Caco-2 (cell line): ENCODE data around the gene TRIM43. TPM values are rescaled to one million over a fixed set of nuclear protein-coding genes. Genes with fewer than 3 reads are reported as not detected.
"Not testable (repeated sequence)": the region's sequence is repeated elsewhere in the genome, so short reads cannot be mapped to it uniquely, and the experiment has no call there.

ENCODE experiments used
- BruUV-seq: library from RNA; stranded (reverse); fragments of 400-500 nt; replicated peaks from 2 replicates; lab custom pipeline; 2021; lab: Mats Ljungman, UMichigan
- CTCF ChIA-PET: fragments of 300-600 bp; sonication (Branson Sonifier 250); formaldehyde crosslinking; loops from one replicate; lab custom pipeline; 2022; ENCODE audit warnings: antibody characterized with exemption; lab: Charles Lee
- POLR2A ChIA-PET: fragments of 300-600 bp; sonication (Branson Sonifier 250); formaldehyde crosslinking; loops from one replicate; lab custom pipeline; 2022; ENCODE audit warnings: antibody characterized with exemption; lab: Charles Lee
- DNase-seq, 2 experiments: peaks; one replicate each; pipeline versions ENCODE4 v3.0.0 to v3.0.0-alpha.2; 2020 to 2022
- H3K27me3 ChIP-seq: replicated peaks from 2 replicates; pipeline ENCODE4 v1.6.0; 2011; ENCODE audit warnings: low read length; ENCODE audit not compliant: control insufficient read depth, insufficient read depth
- H3K36me3 ChIP-seq: 2 replicates; pipeline ENCODE4 v1.5.1; 2011; ENCODE audit warnings: low read length; ENCODE audit not compliant: control insufficient read depth, insufficient read depth
- H3K4me1 ChIP-seq: fragments of 250-450 bp; sonication (Bioruptor Pico); 2 replicates; pipeline ENCODE4 v1.5.1; 2020; ENCODE audit warnings: mild to moderate bottlenecking
- H3K4me3 ChIP-seq: 2 replicates; pipeline ENCODE4 v1.5.1; 2011; ENCODE audit warnings: low read depth, mild to moderate bottlenecking, control low read depth, low read length
- H3K9me3 ChIP-seq: fragments of 250-450 bp; sonication (Bioruptor Pico); 2 replicates; pipeline ENCODE4 v1.5.1; 2020; ENCODE audit warnings: mild to moderate bottlenecking, moderate library complexity
- H3K27ac Mint-ChIP-seq: one replicate; pipeline ENCODE4 v1.8.0; 2022; ENCODE audit warnings: mixed read lengths; ENCODE audit not compliant: unreplicated experiment
- H3K27me3 Mint-ChIP-seq: one replicate; pipeline ENCODE4 v1.8.0; 2022; ENCODE audit warnings: mixed read lengths; ENCODE audit not compliant: insufficient read depth, unreplicated experiment
- H3K36me3 Mint-ChIP-seq: one replicate; pipeline ENCODE4 v1.8.0; 2022; ENCODE audit warnings: mild to moderate bottlenecking, mixed read lengths; ENCODE audit not compliant: insufficient read depth, unreplicated experiment
- H3K4me1 Mint-ChIP-seq: one replicate; pipeline ENCODE4 v1.8.0; 2022; ENCODE audit warnings: low read depth, mixed read lengths; ENCODE audit not compliant: unreplicated experiment
- H3K4me3 Mint-ChIP-seq: one replicate; pipeline ENCODE4 v1.8.0; 2022; ENCODE audit warnings: mild to moderate bottlenecking, moderate library complexity, mixed read lengths; ENCODE audit not compliant: unreplicated experiment
- H3K9me3 Mint-ChIP-seq: one replicate; pipeline ENCODE4 v1.8.0; 2022; ENCODE audit warnings: mixed read lengths; ENCODE audit not compliant: unreplicated experiment
- intact Hi-C: fragments of 100-400 bp; cut with micrococcal nuclease; formaldehyde crosslinking; loops from one replicate; pipeline ENCODE4 v1.10.0; 2022; ENCODE audit not compliant: unreplicated experiment
- total RNA-seq: library from RNA; stranded (reverse); gene quantifications from 2 replicates; pipeline ENCODE4 v1.2.3, GENCODE V29; 2022

Gene TRIM43
- total RNA-seq, 1 experiment from 2014 or later: not detected

DNA sequence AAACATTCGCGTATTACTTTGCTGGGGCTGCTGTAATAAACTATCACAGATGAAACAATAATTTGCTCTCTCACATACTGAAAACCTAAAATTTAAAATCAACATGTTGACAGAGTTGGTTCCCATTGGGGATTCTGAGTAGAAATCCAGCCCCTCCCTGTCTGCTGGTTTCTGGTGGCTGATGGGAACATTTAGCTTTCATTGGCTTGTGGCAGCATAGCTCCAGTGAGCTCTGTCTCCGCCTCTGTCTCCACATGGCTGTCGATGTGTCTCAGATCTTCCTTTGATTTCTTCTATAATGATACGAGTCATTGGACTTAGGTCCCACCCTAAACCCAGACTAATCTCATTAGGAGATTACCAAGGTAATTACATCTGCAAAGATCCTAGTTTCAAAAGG lies 30.9 kb downstream of the TRIM43 start:
- H3K27ac Mint-ChIP-seq, H3K9me3 Mint-ChIP-seq, H3K27me3 Mint-ChIP-seq, H3K4me3 ChIP-seq, POLR2A ChIA-PET, H3K4me3 Mint-ChIP-seq, BruUV-seq, H3K4me1 Mint-ChIP-seq, H3K4me1 ChIP-seq, H3K36me3 ChIP-seq, H3K36me3 Mint-ChIP-seq, intact Hi-C loops, DNase-seq, CTCF ChIA-PET, H3K9me3 ChIP-seq, H3K27me3 ChIP-seq: not testable (repeated sequence)

DNA sequence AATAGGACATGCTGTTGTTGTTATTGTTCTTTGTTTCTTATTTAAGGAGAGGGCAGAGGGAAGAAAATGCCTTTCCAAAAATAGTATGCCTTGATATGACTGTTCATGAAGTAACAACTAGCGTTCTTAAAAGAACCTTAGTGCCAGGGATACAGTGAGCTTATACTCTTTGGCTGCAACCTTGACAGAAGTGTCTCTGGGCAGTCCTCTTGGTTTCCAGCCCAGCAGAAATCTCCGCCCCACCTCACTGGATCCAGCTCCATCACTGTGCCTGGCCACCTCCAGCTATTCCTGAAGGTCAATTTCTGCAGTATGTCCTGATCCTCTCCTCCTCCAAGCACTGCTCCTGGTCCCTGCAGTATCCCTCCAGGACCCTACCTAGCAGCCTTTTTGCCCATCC lies 39.2 kb downstream of the TRIM43 start:
- H3K36me3 ChIP-seq, H3K36me3 Mint-ChIP-seq, H3K27me3 Mint-ChIP-seq, H3K4me3 Mint-ChIP-seq, H3K27me3 ChIP-seq, intact Hi-C loops, POLR2A ChIA-PET, H3K9me3 ChIP-seq, H3K9me3 Mint-ChIP-seq, BruUV-seq, H3K4me1 Mint-ChIP-seq, H3K4me3 ChIP-seq, DNase-seq, H3K4me1 ChIP-seq, CTCF ChIA-PET, H3K27ac Mint-ChIP-seq: not testable (repeated sequence)

DNA sequence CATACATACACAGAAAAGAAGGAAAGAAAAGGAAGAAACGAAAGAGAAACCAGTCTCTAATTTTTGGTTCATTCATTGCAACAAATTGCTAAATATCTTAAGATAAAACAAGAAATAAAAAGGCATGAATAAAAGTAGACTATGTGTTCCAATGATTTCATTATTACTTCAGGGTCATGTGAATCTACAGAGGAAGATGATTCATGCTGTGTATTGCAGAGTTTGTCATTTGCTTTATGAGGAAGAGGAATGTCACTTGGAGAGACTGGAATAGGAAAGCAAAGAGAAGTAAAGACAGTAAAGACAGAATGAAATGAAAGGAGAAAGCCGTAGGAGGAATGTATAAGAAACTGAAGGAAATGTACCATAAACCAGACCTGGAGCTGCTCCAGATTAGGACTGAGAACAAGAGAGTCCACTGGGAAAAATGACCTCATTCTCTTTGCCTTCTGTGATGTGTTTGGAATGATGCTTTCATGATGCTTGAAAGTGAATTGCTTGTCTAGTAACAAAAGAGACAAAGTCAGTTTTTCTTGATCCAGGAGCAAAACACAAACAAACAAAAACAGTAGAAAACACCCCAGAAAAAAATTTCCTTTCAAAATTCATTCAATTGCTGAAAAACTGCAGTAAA lies 41.9 kb downstream of the TRIM43 start:
- H3K9me3 Mint-ChIP-seq, H3K4me3 ChIP-seq, H3K4me3 Mint-ChIP-seq, H3K27me3 Mint-ChIP-seq, H3K9me3 ChIP-seq, BruUV-seq, DNase-seq, H3K36me3 Mint-ChIP-seq, H3K4me1 ChIP-seq, H3K36me3 ChIP-seq, intact Hi-C loops, H3K27me3 ChIP-seq, H3K27ac Mint-ChIP-seq, POLR2A ChIA-PET, H3K4me1 Mint-ChIP-seq, CTCF ChIA-PET: not testable (repeated sequence)

DNA sequence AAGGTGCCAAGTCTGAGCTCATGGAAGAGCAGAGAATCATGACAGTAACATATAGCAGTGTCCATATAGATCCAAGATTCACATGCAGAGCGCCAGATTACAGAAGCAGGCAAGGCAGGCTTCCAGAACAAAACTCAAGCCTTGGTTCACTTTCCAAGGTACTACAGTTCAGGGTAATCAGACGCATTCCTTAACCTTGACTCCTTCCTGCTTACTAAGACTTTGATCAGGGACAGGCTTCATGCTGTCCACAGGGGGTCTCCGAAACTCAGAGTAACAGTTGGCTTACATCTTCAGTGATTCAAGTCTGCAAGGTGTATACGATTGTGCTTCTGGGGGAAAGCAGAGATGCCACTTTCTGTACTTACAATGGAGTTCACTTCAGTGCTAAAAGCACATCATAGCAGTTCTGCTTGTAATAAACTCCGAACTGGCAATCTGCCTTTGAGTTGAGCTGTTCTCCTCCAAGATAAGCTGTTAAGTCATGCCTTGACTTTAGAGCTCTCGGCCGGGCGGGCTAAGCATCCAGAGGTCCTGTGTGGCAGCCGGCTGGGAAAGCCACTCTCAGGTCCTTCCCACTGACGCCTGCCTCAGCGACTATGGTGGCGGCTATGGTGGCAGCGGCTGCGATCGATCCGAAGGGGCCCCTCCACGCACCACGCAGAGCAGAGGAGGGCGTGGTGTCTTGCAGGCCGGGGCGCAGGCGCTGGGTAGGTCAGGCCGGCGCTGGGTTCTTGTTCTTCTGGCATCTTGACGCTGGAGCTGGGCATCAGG lies 48.9 kb downstream of the TRIM43 start:
- CTCF ChIA-PET, H3K9me3 ChIP-seq, H3K4me1 ChIP-seq, DNase-seq, POLR2A ChIA-PET, BruUV-seq, H3K4me3 Mint-ChIP-seq, intact Hi-C loops, H3K4me3 ChIP-seq, H3K36me3 ChIP-seq, H3K9me3 Mint-ChIP-seq, H3K27me3 ChIP-seq, H3K27ac Mint-ChIP-seq, H3K4me1 Mint-ChIP-seq, H3K36me3 Mint-ChIP-seq, H3K27me3 Mint-ChIP-seq: not testable (repeated sequence)

DNA sequence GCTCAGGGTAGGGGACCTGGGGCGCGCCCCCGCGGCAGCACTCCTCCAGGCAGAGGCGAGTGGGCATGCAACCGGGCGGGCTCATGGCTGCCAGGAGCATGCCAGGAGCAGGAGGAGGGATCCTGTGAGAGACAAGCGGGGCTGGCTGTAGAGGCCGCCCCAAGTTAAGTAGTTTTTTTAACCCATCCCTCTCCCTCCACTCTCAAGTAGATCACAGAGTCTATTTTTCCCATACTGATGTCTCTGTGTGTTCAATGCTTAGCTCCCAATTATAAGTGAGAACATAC lies 49.4 kb downstream of the TRIM43 start:
- H3K36me3 ChIP-seq, H3K4me3 Mint-ChIP-seq, H3K9me3 ChIP-seq, H3K27me3 ChIP-seq, POLR2A ChIA-PET, BruUV-seq, H3K4me3 ChIP-seq, CTCF ChIA-PET, H3K27me3 Mint-ChIP-seq, H3K4me1 Mint-ChIP-seq, H3K36me3 Mint-ChIP-seq, intact Hi-C loops, H3K27ac Mint-ChIP-seq, H3K9me3 Mint-ChIP-seq, DNase-seq, H3K4me1 ChIP-seq: not testable (repeated sequence)

DNA sequence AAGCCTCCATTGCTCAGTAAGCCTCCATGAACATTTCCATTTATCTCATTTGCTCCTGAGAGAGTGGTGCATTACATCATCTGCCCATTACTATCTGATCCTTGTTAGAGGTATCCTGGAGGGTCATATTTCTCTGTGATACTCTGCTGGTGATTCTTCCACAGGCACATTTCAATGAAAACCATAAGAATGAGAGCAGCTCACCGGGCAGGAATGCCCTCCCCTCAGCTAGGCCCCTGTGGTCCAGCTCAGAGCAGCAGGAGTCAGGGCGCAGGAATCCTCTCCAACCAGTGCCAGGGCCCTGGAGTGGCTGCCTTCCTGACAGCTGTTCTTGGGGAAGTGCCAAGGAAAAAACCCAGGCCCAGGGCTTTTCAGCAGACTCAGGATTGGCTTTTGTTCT lies 50.0 kb downstream of the TRIM43 start:
- H3K36me3 ChIP-seq, DNase-seq, H3K36me3 Mint-ChIP-seq, POLR2A ChIA-PET, H3K9me3 ChIP-seq, BruUV-seq, CTCF ChIA-PET, intact Hi-C loops, H3K9me3 Mint-ChIP-seq, H3K4me3 Mint-ChIP-seq, H3K4me3 ChIP-seq, H3K27me3 Mint-ChIP-seq, H3K27me3 ChIP-seq, H3K4me1 Mint-ChIP-seq, H3K4me1 ChIP-seq, H3K27ac Mint-ChIP-seq: not testable (repeated sequence)

DNA sequence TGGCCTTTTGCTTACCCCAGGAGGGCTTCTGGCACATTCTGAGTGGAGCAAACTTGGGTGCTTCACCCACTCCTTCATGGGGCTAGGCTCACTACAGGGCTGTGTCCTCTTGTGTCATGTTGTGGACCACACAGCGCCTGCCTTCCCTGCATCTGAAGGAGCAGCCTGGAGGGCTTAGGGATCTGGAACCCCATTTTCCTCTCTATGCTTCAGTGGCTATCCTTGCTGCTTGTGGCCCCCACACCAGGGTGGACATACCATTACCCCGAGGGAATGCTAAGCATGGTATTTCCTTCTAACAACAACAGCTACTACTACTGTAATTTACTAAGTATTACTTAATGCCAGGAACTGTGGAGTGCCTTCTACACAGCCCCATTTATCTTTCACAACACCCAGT lies 50.6 kb downstream of the TRIM43 start:
- H3K4me3 ChIP-seq, CTCF ChIA-PET, intact Hi-C loops, H3K9me3 Mint-ChIP-seq, DNase-seq, H3K27me3 Mint-ChIP-seq, BruUV-seq, H3K36me3 ChIP-seq, H3K27ac Mint-ChIP-seq, H3K9me3 ChIP-seq, H3K27me3 ChIP-seq, POLR2A ChIA-PET, H3K36me3 Mint-ChIP-seq, H3K4me3 Mint-ChIP-seq, H3K4me1 Mint-ChIP-seq, H3K4me1 ChIP-seq: not testable (repeated sequence)
